MCF 10A (cell line): ENCODE measurements around the gene RHBDL1. TPM values are rescaled to one million over a fixed set of nuclear protein-coding genes. Genes with fewer than 3 reads are reported as not detected.

Source experiments
- BruUV-seq: library from RNA; stranded (reverse); fragments of 400-500 nt; replicated peaks from 2 replicates; lab custom pipeline; 2021; lab: Mats Ljungman, UMichigan
- CTCF ChIA-PET: fragments of 300-600 bp; sonication (Branson Sonifier 250); formaldehyde crosslinking; extraction: SDS; loops from one replicate; lab custom pipeline; 2021; ENCODE audit warnings: antibody characterized with exemption, inconsistent platforms; lab: Yijun Ruan, JAX
- POLR2A ChIA-PET: fragments of 300-600, 350-650 bp; sonication (Branson Sonifier 250); formaldehyde crosslinking; extraction: SDS; loops from one replicate; lab custom pipeline; 2020; ENCODE audit warnings: antibody characterized with exemption, inconsistent platforms; lab: Yijun Ruan, JAX
- DNase-seq: peaks from one replicate; pipeline ENCODE4 v3.0.0-alpha.2; 2018; ENCODE audit not compliant: unreplicated experiment
- H3K27ac Mint-ChIP-seq: one replicate; pipeline ENCODE4 v1.8.0; 2022; ENCODE audit warnings: mild to moderate bottlenecking, low read depth, mixed read lengths; ENCODE audit not compliant: unreplicated experiment
- H3K27me3 Mint-ChIP-seq: one replicate; pipeline ENCODE4 v1.8.0; 2022; ENCODE audit warnings: mixed read lengths; ENCODE audit not compliant: insufficient read depth, unreplicated experiment
- H3K36me3 Mint-ChIP-seq: one replicate; pipeline ENCODE4 v1.8.0; 2022; ENCODE audit warnings: mild to moderate bottlenecking, moderate library complexity, mixed read lengths; ENCODE audit not compliant: insufficient read depth, unreplicated experiment
- H3K4me1 Mint-ChIP-seq: one replicate; pipeline ENCODE4 v1.8.0; 2022; ENCODE audit warnings: mixed read lengths; ENCODE audit not compliant: insufficient read depth, unreplicated experiment
- H3K4me3 Mint-ChIP-seq: one replicate; pipeline ENCODE4 v1.8.0; 2022; ENCODE audit warnings: mild to moderate bottlenecking, moderate library complexity, mixed read lengths; ENCODE audit not compliant: unreplicated experiment
- H3K9me3 Mint-ChIP-seq: one replicate; pipeline ENCODE4 v1.8.0; 2022; ENCODE audit warnings: mixed read lengths; ENCODE audit not compliant: unreplicated experiment
- intact Hi-C: fragments of 100-400 bp; cut with micrococcal nuclease; formaldehyde crosslinking; loops from 2 replicates; pipeline ENCODE4 v1.14.1; 2022
- total RNA-seq: library from RNA; stranded (reverse); gene quantifications from 2 replicates; pipeline ENCODE4 v1.2.3, GENCODE V29; 2022
- TF ChIP-seq, protein P1 (sequence below): fragments of 200-600 bp; IDR thresholded peaks from one replicate; pipeline ENCODE4 v1.8.0; 2022; ENCODE audit warnings: antibody characterized with exemption, mild to moderate bottlenecking; ENCODE audit not compliant: unreplicated experiment

RHBDL1 gene
- total RNA-seq, 1 experiment from 2014 or later, result 3.0 TPM

DNA sequence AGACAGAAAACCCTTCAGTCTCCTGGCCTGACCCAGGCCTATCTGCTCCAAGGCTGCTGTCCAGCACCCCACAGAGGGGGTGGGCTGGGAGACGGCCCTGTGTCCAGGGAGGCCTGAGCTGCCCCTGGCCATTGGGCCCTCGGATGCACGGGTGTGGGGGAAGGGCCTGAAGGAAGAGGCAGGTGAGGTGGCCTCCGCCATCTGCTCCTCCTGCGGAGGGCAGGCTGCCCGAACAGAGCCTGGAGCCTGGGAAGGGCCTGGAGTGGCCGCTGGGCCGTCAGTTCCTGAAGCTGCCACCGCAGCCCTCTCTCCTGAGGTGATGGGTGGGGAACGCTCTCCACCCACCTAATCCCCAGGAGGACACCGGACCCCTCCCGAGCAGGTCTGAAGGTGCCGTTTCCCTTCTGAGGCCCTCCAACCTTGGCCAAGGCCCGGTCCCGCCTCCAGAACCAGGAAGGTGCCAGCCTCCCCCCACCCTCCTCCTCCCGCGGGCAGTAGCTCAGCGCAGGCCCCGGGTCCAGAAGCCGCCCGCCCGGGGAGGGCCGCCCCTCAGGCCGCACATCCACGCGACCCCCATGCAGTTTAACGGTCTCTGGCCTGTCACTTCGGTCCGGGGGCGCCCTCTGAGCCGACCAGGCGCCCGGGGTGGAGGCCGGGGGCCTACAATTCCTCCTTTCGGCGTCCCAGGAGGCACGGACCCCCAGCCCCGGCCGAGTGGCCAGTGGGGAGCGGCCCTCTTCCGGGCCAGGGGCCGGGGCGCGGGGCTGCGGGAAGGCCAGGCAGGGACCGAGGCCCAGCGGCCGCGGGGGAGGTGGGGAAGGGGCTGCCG is 29.3 kb downstream of the RHBDL1 start:
- H3K36me3 Mint-ChIP-seq, result peaks cover 15% of the 10 kb centered on the region

DNA sequence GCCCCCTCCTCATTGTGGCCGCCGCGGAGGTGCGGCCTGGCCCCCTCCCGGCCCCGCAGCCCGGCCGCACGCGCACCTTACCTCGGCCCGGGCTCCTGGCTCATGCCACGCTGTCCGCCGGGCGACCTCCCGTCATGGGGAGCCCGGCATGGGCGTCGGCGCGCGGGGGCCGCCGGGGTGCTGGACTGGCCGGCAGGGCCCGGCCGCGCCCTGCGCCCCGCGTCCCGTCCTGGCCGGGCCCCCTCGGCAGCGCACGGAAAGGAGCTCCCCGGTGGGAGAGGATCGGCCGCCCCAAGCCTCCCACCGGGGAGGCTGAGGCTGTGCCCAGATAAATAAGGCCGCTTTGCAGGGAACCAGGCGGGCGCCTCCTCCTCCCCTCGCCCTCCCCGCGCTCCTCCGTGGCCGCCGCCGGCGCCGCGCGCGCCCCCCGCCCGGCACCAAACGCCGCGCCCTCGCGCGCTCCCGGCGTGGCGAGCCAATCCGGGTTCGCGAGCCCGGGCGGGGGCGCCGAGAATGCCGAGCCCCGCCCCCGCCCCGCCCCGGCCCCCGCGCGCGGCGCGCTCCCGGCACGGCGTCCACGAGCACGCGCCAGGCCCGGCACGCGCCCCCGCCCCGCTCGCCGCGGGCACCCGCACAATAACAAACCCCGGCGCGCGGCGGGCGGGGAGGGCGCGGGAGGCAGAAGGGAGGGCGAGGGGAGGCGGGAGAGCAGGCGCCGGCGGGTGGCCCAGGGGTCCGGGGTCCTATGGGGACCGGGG is 30.1 kb downstream of the RHBDL1 start, which contains the start of gene FBXL16:
Gene FBXL16 (minus strand): TSS at position 371 of the 758 bp plus-strand sequence. CDS start 8,396 bp downstream, outside the sequence.
- ChIA-PET POLR2A (interaction anchor here (0.9 to 3.2 kb wide), 10 partner anchors 10 to 32 kb away, joined by 3 to 24 read pairs (median 14); partner anchors contain the start of genes ANTKMT, HAGHL, METRN and STUB1), CTCF (interaction anchor here (0.5 to 1.5 kb wide), 2 partner anchors 102 to 351 kb away, joined by 3 to 4 read pairs; no protein-coding TSS in a partner anchor)
- Mint-ChIP-seq H3K4me3 (peak within 1 kb of the TSS; percentile 83), H3K27me3 (no peaks in the 10 kb centered on the region), H3K27ac (peak within 1 kb of the TSS; percentile 67), H3K36me3 (peaks cover 15% of the 10 kb centered on the region), H3K9me3 (no peaks in the 10 kb centered on the region), H3K4me1 (peaks cover 17% of the 10 kb centered on the region)
- BruUV-seq, result no TSS peak
- intact Hi-C loops, result no loop called here
- TF ChIP-seq, protein P1, sequence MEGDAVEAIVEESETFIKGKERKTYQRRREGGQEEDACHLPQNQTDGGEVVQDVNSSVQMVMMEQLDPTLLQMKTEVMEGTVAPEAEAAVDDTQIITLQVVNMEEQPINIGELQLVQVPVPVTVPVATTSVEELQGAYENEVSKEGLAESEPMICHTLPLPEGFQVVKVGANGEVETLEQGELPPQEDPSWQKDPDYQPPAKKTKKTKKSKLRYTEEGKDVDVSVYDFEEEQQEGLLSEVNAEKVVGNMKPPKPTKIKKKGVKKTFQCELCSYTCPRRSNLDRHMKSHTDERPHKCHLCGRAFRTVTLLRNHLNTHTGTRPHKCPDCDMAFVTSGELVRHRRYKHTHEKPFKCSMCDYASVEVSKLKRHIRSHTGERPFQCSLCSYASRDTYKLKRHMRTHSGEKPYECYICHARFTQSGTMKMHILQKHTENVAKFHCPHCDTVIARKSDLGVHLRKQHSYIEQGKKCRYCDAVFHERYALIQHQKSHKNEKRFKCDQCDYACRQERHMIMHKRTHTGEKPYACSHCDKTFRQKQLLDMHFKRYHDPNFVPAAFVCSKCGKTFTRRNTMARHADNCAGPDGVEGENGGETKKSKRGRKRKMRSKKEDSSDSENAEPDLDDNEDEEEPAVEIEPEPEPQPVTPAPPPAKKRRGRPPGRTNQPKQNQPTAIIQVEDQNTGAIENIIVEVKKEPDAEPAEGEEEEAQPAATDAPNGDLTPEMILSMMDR, result no peak
- peak; percentile 63 for DNase-seq

More for the DNA sequence above, 29.3 kb downstream of the RHBDL1 start:
- TF ChIP-seq, protein P1, result no peak
- DNase-seq, result no peak
- H3K9me3 Mint-ChIP-seq, result no peaks in the 10 kb centered on the region
- ChIA-PET POLR2A (interaction anchor here (0.9 to 3.2 kb wide), 11 partner anchors 8 to 62 kb away, joined by 3 to 24 read pairs (median 4); partner anchors contain the start of genes ANTKMT, CIAO3, METRN and WDR24), CTCF (interaction anchor here (0.5 to 1.5 kb wide), 5 partner anchors 10 to 352 kb away, joined by 3 to 6 read pairs (median 4); partner anchors contain the start of gene METRN)
- peaks cover 12% of the 10 kb centered on the region for H3K4me1 Mint-ChIP-seq
- intact Hi-C loops, result no loop called here
- H3K27me3 Mint-ChIP-seq, result no peaks in the 10 kb centered on the region
- H3K27ac Mint-ChIP-seq, result no peak overlapping the region
- peak overlapping the region; percentile 83 for H3K4me3 Mint-ChIP-seq
- BruUV-seq, result no TSS peak

DNA sequence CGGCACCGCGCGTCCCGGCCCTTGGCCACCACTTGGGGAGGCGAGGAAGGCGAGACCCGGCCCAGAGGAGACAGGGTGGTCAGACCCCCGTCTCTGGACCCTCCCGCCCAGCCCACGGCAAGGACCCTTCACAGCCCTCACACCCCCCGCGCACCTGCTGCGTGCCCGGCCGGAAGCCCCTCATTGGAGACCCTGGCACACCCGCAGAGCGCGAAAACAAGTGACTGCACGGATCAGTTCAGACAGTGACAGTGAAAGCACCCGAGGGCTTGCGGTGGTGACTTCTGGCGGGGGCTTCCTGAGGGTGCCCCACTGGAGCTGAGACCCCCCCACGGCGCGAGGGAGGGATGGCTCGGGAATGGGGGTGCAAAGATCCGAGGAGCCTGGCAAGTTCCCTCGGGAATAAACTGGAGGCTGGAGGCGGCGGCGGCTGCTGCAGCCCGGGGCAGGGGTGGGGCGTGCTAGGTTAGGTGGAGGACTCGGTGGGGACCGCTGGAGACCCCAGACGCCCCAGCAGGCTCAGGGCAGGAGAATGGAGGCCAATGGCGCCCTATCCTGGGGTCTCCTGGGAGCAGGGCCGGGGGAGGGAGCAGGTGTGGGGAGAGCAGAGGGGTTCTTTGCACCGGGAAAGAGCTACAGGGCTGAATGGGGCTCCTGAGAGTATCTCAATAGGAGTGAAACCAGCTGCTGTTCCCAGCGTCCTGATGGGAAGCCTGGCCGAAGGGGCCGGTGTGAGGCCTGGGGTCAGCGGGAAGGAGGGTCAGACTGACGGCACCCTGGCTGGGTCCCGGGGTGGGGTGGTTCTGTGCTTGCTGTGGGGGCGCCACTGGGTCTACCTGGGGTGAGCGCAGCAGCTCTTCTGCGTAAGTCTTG is 31.0 kb downstream of the RHBDL1 start:
- intact Hi-C loops, result no loop called here
- Mint-ChIP-seq H3K9me3 (no peaks in the 10 kb centered on the region), H3K27ac (peak overlapping the region; percentile 67), H3K4me3 (peak overlapping the region; percentile 83), H3K4me1 (peaks cover 17% of the 10 kb centered on the region), H3K36me3 (peaks cover 20% of the 10 kb centered on the region), H3K27me3 (no peaks in the 10 kb centered on the region)
- ChIA-PET POLR2A (interaction anchor here (0.6 to 3.2 kb wide), 25 partner anchors 8 to 1449 kb away, joined by 3 to 25 read pairs (median 5); partner anchors contain the start of genes ANTKMT, CAPN15, CCDC78 and CHTF18), CTCF (interaction anchor here (0.5 to 2.9 kb wide), 6 partner anchors 9 to 1305 kb away, joined by 3 to 15 read pairs (median 4); partner anchors contain the start of genes CCDC78 and METRN)
- no TSS peak for BruUV-seq
- TF ChIP-seq, protein P1, result no peak
- DNase-seq, result no peak
